ENCODE data around the gene SUMF1. TPM values are rescaled to one million over a fixed set of nuclear protein-coding genes. Genes with fewer than 3 reads are reported as not detected.
A peak's percentile ranks its signal among the peaks of the same experiment; 100 is the strongest.
"Not testable (repeated sequence)": the region's sequence is repeated elsewhere in the genome, so short reads cannot be mapped to it uniquely, and the experiment has no call there.

Gene SUMF1
- total RNA-seq, 2 donors from 2014 or later = 5.0 to 7.2 TPM

DNA sequence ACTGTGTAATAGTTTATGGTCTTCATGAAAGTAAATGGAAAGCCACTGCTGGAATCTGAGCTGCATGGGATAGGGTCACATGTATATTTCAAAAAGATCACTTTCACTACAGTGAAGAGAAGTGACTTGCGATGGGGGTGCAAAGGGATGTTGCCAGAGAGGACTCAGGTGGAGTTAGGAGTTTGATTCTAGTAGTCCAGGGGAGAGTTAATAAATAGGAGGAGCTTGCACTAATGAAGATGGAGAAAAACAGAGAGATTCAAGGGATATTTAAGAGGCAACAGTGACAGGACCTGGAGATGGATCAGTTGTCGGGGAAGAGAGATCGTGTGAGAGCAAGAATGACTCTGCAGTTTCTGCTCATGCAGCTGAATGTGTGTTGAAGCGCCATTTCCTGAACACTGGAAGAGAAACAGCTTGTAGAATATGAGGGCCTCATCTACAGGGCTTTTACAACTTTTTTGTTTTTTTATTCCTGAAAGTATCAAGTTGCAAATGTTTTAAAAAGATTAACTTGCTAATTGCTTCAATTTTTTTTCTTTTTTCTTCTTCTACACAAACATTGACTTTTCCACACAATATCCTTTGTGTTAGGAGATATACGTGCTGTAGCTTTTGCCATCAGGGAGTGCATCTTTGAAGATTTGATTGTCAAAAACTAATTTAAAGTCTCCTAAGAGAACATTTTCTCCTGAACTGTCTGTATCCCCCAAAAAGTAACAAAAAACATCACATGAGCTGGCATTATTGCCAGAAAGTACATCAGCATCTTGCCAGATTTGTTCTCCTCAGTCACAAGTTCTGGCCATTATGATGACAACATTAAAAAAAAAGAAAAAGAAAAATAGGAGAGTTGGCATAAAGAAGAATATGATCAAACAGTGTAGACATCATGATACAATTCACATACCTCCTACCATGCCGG lies 126.4 kb downstream of the SUMF1 start:
- peaks cover 7% of the 10 kb centered on the region for H3K27me3 Mint-ChIP-seq (ENCODE audit: low read depth)
- H3K9me3 Mint-ChIP-seq = no peaks in the 10 kb centered on the region
- no peak overlapping the region for H3K4me3 Mint-ChIP-seq
- peaks cover 9% of the 10 kb centered on the region for H3K4me1 Mint-ChIP-seq (ENCODE audit: low read depth)
- ATAC-seq (replicated peaks in 1 of 2) (no peak), DNase-seq (no peak)
- no peak overlapping the region for H3K27ac Mint-ChIP-seq
- no peaks in the 10 kb centered on the region for H3K36me3 Mint-ChIP-seq (ENCODE audit: insufficient read depth in 2 of 2)

DNA sequence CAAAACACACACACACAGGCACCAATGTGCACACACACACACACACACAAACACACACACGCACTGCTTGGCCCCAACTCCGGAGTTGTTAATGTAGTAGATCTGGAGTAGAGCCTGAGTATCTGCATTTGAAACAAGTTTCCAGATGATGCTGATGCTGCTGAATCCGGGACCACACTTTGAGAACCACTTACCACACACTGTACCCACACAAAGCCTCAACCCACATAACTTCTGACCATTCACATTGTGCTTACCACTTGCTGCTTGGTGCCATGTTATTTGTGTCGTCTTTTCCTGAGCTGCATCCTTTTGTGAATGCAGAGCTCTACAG lies 127.0 kb downstream of the SUMF1 start:
- Mint-ChIP-seq H3K27me3 (ENCODE audit: low read depth) (peaks cover 7% of the 10 kb centered on the region), H3K4me3 (no peak overlapping the region), H3K9me3 (no peaks in the 10 kb centered on the region), H3K4me1 (ENCODE audit: low read depth) (peaks cover 9% of the 10 kb centered on the region), H3K36me3 (ENCODE audit: insufficient read depth in 2 of 2) (no peaks in the 10 kb centered on the region), H3K27ac (no peak overlapping the region)
- ATAC-seq (replicated peaks in 1 of 2) (no peak), DNase-seq (no peak)

DNA sequence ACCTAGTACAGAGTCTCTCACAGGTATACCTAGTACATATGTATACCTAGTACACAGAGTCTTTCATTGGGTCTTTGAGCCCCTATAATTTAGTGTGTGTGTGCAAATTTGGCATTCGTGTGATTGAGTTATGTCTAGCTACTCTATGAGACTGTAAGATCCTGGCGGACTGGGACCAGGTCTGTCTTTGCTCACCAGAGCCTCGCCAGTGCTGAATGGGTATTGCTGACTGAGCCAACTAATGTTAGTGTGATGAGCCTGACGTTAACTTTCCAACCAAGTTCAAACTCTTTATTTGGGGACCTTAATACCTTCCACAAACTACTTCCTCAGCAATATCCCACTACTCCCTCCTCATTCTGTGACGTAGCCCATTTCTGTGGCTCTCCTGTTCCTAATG lies 128.3 kb downstream of the SUMF1 start:
- Mint-ChIP-seq H3K27ac (no peak overlapping the region), H3K9me3 (no peaks in the 10 kb centered on the region), H3K4me3 (no peak overlapping the region), H3K27me3 (ENCODE audit: low read depth) (peaks cover 7% of the 10 kb centered on the region), H3K4me1 (ENCODE audit: low read depth) (peaks cover 9% of the 10 kb centered on the region), H3K36me3 (ENCODE audit: insufficient read depth in 2 of 2) (no peaks in the 10 kb centered on the region)
- DNase-seq (no peak), ATAC-seq (replicated peaks in 1 of 2) (no peak)

DNA sequence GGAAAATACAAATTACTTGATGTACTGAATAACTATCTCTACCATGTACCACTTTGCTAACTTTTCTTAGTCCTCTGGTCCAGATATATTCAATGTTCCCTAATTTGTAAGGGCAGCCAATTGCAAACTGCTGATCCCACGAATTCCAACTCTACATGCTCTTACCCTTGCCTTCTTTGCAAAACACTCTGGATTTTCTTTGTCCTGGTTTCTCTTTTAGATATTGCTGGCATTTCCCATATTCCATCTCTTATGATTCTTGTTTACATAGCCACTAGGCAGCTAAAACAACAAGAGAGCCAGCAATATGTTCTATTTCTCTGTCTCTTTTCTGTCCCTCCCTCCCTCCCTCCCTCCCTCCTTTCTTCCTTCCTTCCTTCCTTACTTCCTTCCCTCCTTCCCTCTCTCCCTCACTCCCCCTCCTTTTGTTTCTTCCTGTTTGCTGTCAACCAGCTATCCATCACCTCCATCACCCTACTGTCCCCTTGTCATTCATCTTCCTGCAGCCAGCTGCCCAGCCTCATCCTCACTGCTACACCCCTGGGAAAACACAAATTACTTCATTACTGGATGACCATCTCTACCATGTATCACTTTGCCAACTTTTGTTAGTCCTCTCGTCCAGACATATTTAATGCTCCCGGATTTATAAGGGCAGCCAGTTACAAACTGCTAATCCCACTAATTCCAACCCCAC lies 130.1 kb downstream of the SUMF1 start:
- Mint-ChIP-seq H3K27ac (no peak overlapping the region), H3K27me3 (ENCODE audit: low read depth) (peaks cover 7% of the 10 kb centered on the region)
- ATAC-seq (replicated peaks in 1 of 2) = no peak

DNA sequence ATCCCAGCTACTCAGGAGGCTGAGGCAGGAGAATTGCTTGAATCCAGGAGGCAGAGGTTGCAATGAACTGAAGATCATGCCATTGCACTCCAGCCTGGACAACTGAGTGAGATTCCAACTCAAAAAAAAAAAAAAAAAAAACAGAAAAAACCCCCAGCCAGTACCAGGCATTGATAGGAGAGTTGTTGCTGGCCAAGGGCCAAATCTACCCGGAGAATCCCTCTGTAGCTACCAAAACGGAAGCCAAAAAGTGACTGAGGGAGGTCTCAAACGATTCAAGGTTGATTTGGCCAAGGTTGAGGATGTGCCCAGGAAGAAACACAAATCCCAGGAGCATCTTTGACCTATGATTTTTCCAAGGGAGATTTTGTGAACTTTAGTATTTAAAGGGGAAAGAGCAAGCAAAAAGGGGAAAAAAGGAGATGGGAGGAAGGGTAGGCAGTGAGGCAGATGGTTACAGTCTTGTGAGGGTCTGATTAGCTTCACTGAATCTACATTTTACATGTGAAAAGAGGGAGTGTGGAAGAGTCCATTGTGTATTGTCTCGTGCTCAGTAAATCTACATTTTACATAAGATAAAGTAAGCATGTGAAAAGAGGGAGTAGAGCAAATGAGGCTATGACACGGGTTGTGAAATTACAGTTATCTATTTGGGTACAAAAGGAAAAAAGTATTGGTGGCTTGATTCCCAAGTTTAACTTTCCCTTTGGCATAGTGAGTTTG lies 131.1 kb downstream of the SUMF1 start:
- H3K36me3 Mint-ChIP-seq (ENCODE audit: insufficient read depth in 2 of 2) = peaks cover 0 to 1% of the 10 kb centered on the region in 2 donors
- ATAC-seq (replicated peaks in 1 of 2) = no peak
- H3K27ac Mint-ChIP-seq = no peak overlapping the region
- no peaks in the 10 kb centered on the region for H3K9me3 Mint-ChIP-seq
- no peak overlapping the region for H3K4me3 Mint-ChIP-seq
- H3K27me3 Mint-ChIP-seq (ENCODE audit: low read depth) = peaks cover 7% of the 10 kb centered on the region
- H3K4me1 Mint-ChIP-seq (ENCODE audit: low read depth) = peaks cover 9% of the 10 kb centered on the region
- DNase-seq = no peak

More for the DNA sequence above, 130.1 kb downstream of the SUMF1 start:
- no peaks in the 10 kb centered on the region for H3K9me3 Mint-ChIP-seq
- peaks cover 9% of the 10 kb centered on the region for H3K4me1 Mint-ChIP-seq (ENCODE audit: low read depth)
- no peak overlapping the region for H3K4me3 Mint-ChIP-seq
- DNase-seq = no peak
- H3K36me3 Mint-ChIP-seq (ENCODE audit: insufficient read depth in 2 of 2) = no peaks in the 10 kb centered on the region

DNA sequence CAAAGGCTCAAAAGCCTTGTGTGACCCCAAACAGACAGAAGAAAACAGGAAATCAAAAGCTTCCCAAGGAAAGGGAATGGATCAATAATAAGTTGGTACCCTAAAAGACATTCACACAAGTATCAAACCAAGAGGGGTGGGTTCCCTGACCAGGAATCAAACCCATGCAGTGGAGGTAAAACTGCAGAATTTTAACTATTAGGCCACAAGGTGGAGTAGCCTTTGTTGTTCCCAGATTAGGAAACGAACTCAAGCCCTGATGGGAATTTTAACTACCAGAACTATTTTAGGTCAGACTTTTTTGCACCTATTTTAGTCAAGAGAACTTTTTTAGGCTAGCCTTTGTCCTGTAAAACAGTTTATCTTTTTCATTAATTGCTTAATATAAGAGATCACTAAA lies 132.5 kb downstream of the SUMF1 start:
- no peak for ATAC-seq (replicated peaks in 1 of 2)

DNA sequence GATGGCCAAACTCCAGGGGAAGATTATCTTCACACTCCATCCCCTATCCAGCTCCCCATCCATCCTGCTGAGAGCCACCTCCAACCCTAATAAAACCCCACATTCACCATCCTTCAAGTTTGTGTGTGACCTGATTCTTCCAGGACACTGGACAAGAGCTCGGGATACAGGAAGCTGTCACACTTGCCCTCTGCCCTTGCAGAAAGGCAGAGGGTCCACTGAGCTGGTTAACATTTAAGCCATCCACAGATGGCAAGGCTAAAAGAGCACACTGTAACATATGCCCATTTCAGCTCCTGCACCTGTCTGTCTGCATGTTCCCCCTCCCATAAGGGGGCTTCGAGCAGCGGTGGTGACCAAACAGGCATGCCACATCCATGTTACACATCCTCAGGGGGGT lies 134.1 kb downstream of the SUMF1 start:
- ATAC-seq (replicated peaks in 1 of 2) = no peak
- no peak overlapping the region for H3K27ac Mint-ChIP-seq

More for the DNA sequence above, 132.5 kb downstream of the SUMF1 start:
- Mint-ChIP-seq H3K4me3 (no peak overlapping the region), H3K4me1 (ENCODE audit: low read depth) (no peaks in the 10 kb centered on the region), H3K9me3 (peaks cover 5% of the 10 kb centered on the region in 2 donors), H3K27me3 (ENCODE audit: low read depth) (peaks cover 7% of the 10 kb centered on the region), H3K36me3 (ENCODE audit: insufficient read depth in 2 of 2) (peaks cover 4 to 7% of the 10 kb centered on the region in 2 donors), H3K27ac (no peak overlapping the region)
- DNase-seq = no peak

DNA sequence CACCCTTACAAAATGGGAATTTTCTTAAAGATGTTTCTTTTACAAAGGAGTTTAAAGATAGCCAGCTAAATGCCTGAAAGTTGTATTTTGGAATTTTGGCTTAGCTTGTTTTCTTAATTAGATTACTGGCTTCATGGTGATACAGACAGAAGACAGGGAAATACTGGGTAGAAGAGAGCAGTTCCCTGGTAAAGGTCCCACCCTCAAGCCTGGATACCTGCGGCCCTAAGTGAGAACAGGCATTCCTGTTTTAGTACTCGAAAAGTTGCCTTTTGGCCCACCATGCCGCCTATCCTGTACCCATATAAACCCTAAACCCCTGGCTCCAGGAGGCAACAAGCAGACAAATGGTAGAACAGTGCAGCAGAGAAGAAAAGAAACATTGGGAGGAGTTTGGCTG lies 134.5 kb downstream of the SUMF1 start:
- H3K4me1 Mint-ChIP-seq (ENCODE audit: low read depth) = no peaks in the 10 kb centered on the region
- peaks cover 11 to 18% of the 10 kb centered on the region in 2 donors for H3K36me3 Mint-ChIP-seq (ENCODE audit: insufficient read depth in 2 of 2)
- peaks cover 9 to 16% of the 10 kb centered on the region in 2 donors for H3K9me3 Mint-ChIP-seq
- DNase-seq = no peak
- H3K4me3 Mint-ChIP-seq = no peak overlapping the region
- ATAC-seq (replicated peaks in 1 of 2) = no peak
- peaks cover 4% of the 10 kb centered on the region for H3K27me3 Mint-ChIP-seq (ENCODE audit: low read depth)
- no peak overlapping the region for H3K27ac Mint-ChIP-seq

More for the DNA sequence above, 134.1 kb downstream of the SUMF1 start:
- Mint-ChIP-seq H3K27me3 (ENCODE audit: low read depth) (peaks cover 7% of the 10 kb centered on the region), H3K4me1 (ENCODE audit: low read depth) (no peaks in the 10 kb centered on the region), H3K4me3 (no peak overlapping the region), H3K36me3 (ENCODE audit: insufficient read depth in 2 of 2) (peaks cover 11 to 18% of the 10 kb centered on the region in 2 donors), H3K9me3 (peaks cover 9 to 16% of the 10 kb centered on the region in 2 donors)
- no peak for DNase-seq

DNA sequence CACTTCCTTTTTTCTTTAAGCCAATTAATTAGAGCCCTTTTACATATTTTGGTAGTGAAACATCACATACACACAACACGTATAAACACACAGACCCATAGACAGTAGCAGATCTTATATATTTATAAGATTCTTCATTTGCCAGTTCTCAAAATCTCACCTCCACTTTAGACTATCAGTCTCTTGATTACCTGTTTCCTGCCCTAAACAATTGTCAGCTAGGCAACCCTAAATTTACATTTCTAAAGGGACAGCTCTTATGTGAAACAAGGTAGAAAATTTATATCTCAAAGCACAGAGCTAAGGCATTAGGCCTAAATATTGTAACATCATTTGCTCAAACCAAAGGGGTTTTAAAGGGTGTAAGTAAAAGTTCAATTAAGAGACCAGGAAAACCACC lies 135.0 kb downstream of the SUMF1 start:
- Mint-ChIP-seq H3K27ac (no peak overlapping the region), H3K27me3 (ENCODE audit: low read depth) (no peaks in the 10 kb centered on the region), H3K9me3 (peaks cover 9 to 16% of the 10 kb centered on the region in 2 donors), H3K4me1 (ENCODE audit: low read depth) (no peaks in the 10 kb centered on the region), H3K36me3 (ENCODE audit: insufficient read depth in 2 of 2) (peaks cover 11 to 20% of the 10 kb centered on the region in 2 donors), H3K4me3 (no peak overlapping the region)
- DNase-seq (no peak), ATAC-seq (replicated peaks in 1 of 2) (no peak)

DNA sequence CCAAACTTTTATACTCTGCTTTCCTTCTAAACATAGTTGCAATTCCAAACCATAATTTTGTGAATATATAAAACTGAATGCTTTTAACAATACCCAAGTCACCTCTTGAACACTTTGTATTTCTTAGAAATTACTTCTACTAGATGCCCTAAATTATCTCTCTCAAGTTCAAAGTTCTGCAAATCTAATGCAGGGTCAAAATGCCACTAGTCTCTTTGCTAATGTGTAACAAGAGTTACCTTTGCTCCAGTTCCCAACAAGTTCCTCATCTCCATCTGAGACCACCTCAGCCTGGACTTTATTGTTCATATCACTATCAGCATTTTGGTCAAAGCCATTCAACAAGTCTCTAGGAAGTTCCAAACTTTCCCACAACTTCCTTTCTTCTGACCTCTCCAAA lies 137.3 kb downstream of the SUMF1 start:
- H3K27ac Mint-ChIP-seq; H3K4me3 Mint-ChIP-seq; ATAC-seq (replicated peaks in 1 of 2); H3K4me1 Mint-ChIP-seq (ENCODE audit: low read depth); H3K27me3 Mint-ChIP-seq (ENCODE audit: low read depth); DNase-seq: not testable (repeated sequence)
- peaks cover 9 to 16% of the 10 kb centered on the region in 2 donors for H3K9me3 Mint-ChIP-seq
- H3K36me3 Mint-ChIP-seq (ENCODE audit: insufficient read depth in 2 of 2) = peaks cover 11 to 28% of the 10 kb centered on the region in 2 donors

DNA sequence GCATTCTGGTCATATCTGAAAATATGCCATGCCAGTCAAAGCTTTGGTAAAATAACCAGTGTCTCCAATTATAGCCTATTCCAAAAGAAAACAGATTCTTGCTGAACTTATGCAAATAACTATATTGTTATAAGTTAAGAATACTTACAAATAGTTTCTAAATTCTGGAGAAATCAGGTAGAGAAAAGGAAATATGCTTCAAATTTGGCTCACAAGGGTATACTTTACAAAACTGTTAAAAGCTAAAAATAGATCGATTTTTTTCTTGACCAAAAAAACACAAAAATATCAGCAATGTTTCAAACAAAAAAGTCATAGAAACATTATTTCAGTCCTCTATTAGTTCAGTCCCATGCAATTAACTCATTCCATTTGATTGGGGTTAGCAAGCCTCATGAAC lies 140.2 kb downstream of the SUMF1 start:
- Mint-ChIP-seq H3K27ac (no peak overlapping the region), H3K4me1 (ENCODE audit: low read depth) (no peaks in the 10 kb centered on the region), H3K4me3 (no peak overlapping the region), H3K27me3 (ENCODE audit: low read depth) (no peaks in the 10 kb centered on the region), H3K9me3 (peaks cover 9 to 18% of the 10 kb centered on the region in 2 donors), H3K36me3 (ENCODE audit: insufficient read depth in 2 of 2) (peaks cover 11 to 28% of the 10 kb centered on the region in 2 donors)
- ATAC-seq (replicated peaks in 1 of 2) = no peak
- no peak for DNase-seq

DNA sequence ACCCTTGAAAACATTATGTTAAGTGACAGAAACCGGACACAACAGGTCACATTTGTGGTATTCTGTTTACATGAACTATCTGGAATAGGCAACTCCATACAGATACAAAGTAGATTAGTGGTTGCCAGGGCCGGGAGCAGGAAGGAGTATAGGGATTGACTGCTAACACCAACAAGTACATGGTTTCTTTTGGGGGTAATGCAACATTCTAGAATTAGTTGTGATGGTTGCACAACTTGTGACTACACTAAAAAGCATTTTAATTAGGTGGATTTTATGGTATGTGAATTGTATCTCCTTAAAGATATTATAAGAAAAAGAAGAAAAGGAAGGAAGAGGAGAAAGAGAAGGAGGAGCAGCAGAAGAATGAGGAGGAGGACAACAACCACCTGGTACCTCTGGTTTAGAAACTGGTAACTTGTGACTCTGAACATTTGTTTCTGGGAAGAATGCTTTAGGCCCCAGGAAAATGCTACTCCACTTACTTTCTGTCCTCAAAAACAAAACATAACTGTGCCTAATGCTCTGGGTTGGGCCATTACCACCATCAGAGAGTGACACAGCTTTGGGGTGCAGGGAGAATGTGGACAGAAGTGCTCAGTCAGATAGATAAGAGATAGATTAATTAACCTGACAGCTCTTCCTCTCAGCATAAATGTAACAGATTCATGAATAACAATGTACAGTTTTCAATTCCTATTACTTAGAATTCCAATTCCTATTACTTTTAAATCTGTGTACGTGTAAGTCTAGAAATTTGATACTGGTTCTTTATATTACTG lies 143.6 kb downstream of the SUMF1 start:
- Mint-ChIP-seq H3K9me3 (peaks cover under 1 to 3% of the 10 kb centered on the region in 2 donors), H3K27ac (peak overlapping the region; percentile 60), H3K36me3 (ENCODE audit: insufficient read depth in 2 of 2) (peaks cover 0 to 13% of the 10 kb centered on the region in 2 donors), H3K27me3 (ENCODE audit: low read depth) (no peaks in the 10 kb centered on the region), H3K4me1 (ENCODE audit: low read depth) (no peaks in the 10 kb centered on the region), H3K4me3 (no peak overlapping the region)
- DNase-seq (no peak), ATAC-seq (replicated peaks in 1 of 2) (no peak)
